Liver (tissue), 9 donors: ENCODE data around the gene PDLIM5. TPM values are rescaled to one million over a fixed set of nuclear protein-coding genes. Genes with fewer than 3 reads are reported as not detected.

Source experiments
- DNase-seq: peaks from one replicate; pipeline ENCODE4 v3.0.0-alpha.2; 2017; ENCODE audit warnings: low spot score
- H3K27ac ChIP-seq, 2 donors: one replicate each; pipeline ENCODE4 v1.7.0; 2013; ENCODE audit warnings: inconsistent platforms in 2 of 2, low read length in 2 of 2, control low read depth in 1 of 2, low read depth in 1 of 2, mild to moderate bottlenecking in 1 of 2
- H3K27me3 ChIP-seq, 4 donors: one replicate each; pipeline versions ENCODE4 v1.6.1 to v1.7.0; 2013; ENCODE audit warnings: low read length in 3 of 4, inconsistent platforms in 1 of 4, mild to moderate bottlenecking in 1 of 4, moderate library complexity in 1 of 4; ENCODE audit not compliant: control insufficient read depth in 4 of 4, insufficient read depth in 4 of 4
- H3K36me3 ChIP-seq, 4 donors: one replicate each; pipeline versions ENCODE4 v1.6.1 to v1.7.0; 2013; ENCODE audit warnings: low read length in 3 of 4, mild to moderate bottlenecking in 3 of 4, low read depth in 1 of 4, moderate library complexity in 1 of 4; ENCODE audit not compliant: control insufficient read depth in 4 of 4, insufficient read depth in 3 of 4
- H3K4me1 ChIP-seq, 4 donors: one replicate each; pipeline versions ENCODE4 v1.6.1 to v1.7.0; 2013; ENCODE audit warnings: low read length in 3 of 4, mild to moderate bottlenecking in 3 of 4, moderate library complexity in 1 of 4; ENCODE audit not compliant: control insufficient read depth in 4 of 4, insufficient read depth in 4 of 4
- H3K4me3 ChIP-seq, 3 donors: one replicate each; pipeline versions ENCODE4 v1.6.1 to v1.7.0; 2013; ENCODE audit warnings: low read length in 3 of 3, control low read depth in 1 of 3, low read depth in 1 of 3, mild to moderate bottlenecking in 1 of 3
- H3K9ac ChIP-seq, 2 donors: one replicate each; pipeline ENCODE4 v1.7.0; 2013; ENCODE audit warnings: low read length in 2 of 2, mild to moderate bottlenecking in 2 of 2, moderate library complexity in 2 of 2, control low read depth in 1 of 2, low read depth in 1 of 2
- H3K9me3 ChIP-seq, 4 donors: one replicate each; pipeline versions ENCODE4 v1.6.1 to v1.7.0; 2013; ENCODE audit warnings: low read length in 3 of 4; ENCODE audit not compliant: control insufficient read depth in 4 of 4
- ATF3 ChIP-seq: IDR thresholded peaks from 2 replicates; pipeline ENCODE4 v1.6.1; 2016; ENCODE audit warnings: antibody characterized with exemption
- CTCF ChIP-seq: fragments of 150-350 bp; IDR thresholded peaks from 2 replicates; pipeline ENCODE4 v1.5.1; 2017; ENCODE audit warnings: improper control_type of control experiment, low read depth, low read length; ENCODE audit not compliant: missing input control
- EGR1 ChIP-seq, 2 donors: IDR thresholded peaks; 2 replicates each; pipeline ENCODE4 v1.6.1; 2016 to 2018; ENCODE audit warnings: antibody characterized with exemption in 2 of 2, low read depth in 2 of 2
- FOXA1 ChIP-seq: IDR thresholded peaks from 2 replicates; pipeline ENCODE4 v1.6.1; 2016; ENCODE audit warnings: antibody characterized with exemption
- FOXA2 ChIP-seq: IDR thresholded peaks from 2 replicates; pipeline ENCODE4 v1.6.1; 2016; ENCODE audit warnings: antibody characterized with exemption
- HNF4A ChIP-seq, 2 donors: conservative IDR thresholded peaks; 2 replicates each; pipeline ENCODE4 v1.6.1; 2016; ENCODE audit warnings: antibody characterized with exemption in 2 of 2, mild to moderate bottlenecking in 2 of 2
- JUND ChIP-seq, 2 donors: IDR thresholded peaks; 2 replicates each; pipeline ENCODE4 v1.6.1; 2016; ENCODE audit warnings: antibody characterized with exemption in 2 of 2
- NR2F2 ChIP-seq: IDR thresholded peaks from 2 replicates; pipeline ENCODE4 v1.6.1; 2016; ENCODE audit warnings: antibody characterized with exemption
- RAD21 ChIP-seq, 2 donors: IDR thresholded peaks; 2 replicates each; pipeline ENCODE4 v1.6.1; 2016; ENCODE audit warnings: antibody characterized with exemption in 2 of 2, mild to moderate bottlenecking in 2 of 2
- SP1 ChIP-seq: IDR thresholded peaks from 2 replicates; pipeline ENCODE4 v1.6.1; 2018; ENCODE audit warnings: antibody characterized with exemption, mild to moderate bottlenecking
- YY1 ChIP-seq: IDR thresholded peaks from 2 replicates; pipeline ENCODE4 v1.6.1; 2016; ENCODE audit warnings: antibody characterized with exemption, mild to moderate bottlenecking
- ZBTB33 ChIP-seq: IDR thresholded peaks from 2 replicates; pipeline ENCODE4 v1.6.1; 2016; ENCODE audit warnings: antibody characterized with exemption
- WGBS: extraction: QIAGEN DNeasy Blood & Tissue Kit; methylation state at CpG from one replicate; pipeline ENCODE4 v1.1.7; 2013; 5-methylcytosine and 5-hydroxymethylcytosine counted together
- polyA plus RNA-seq, 2 donors: library from polyadenylated mRNA; stranded (reverse) in 1 of 2; unstranded in 1 of 2; fragments of 200-250 nt in 1 of 2; fragments of >200 nt in 1 of 2; fragmentation: Nextera tagmentation in 1 of 2; extraction: Ambion mirVana in 1 of 2; gene quantifications; one replicate each; pipeline versions ENCODE4 v1.2.1 to v1.2.3, GENCODE V29; 2013 to 2015
- total RNA-seq, 2 donors: library from RNA; depleted of rRNA; stranded (reverse); fragments of >200 nt; gene quantifications; one replicate each; pipeline ENCODE4 v1.2.3, GENCODE V29; 2014
- TF ChIP-seq, protein P1 (sequence below): IDR thresholded peaks from 2 replicates; pipeline ENCODE4 v1.6.1; 2016; ENCODE audit warnings: antibody characterized with exemption, mild to moderate bottlenecking
- donor health status: healthy.
- donor health status: healthy.
- donor health status: healthy.
- donor health status: healthy.
- donor health status: healthy.

The PDLIM5 gene
- total and polyA plus RNA-seq, 4 donors, result 19.1 to 114 (median 67.8) TPM

DNA sequence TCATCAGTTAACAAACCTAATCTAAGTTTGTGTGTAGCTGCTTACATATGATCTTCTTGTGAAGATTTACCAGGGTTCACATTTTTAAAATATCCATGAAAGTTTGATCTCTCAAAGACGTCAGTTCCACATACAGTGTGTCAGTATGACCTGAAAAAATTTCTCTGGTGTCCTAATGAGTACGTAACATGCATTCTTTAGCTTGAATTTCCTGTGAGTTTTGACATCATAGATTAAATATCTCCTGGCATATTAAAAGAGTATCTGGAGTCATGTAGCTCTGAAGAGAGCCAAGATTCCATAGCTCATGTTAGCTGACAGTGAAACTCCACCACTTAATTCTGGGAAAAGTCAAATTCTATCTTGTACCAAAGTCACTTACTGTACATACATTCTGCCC lies 43.9 kb upstream of the PDLIM5 start:
- H3K27ac ChIP-seq, result no peak overlapping the region

GRCh38 chr4:94408549-94409374 lies 43.0 kb upstream of the PDLIM5 start:
- DNase-seq, result no peak
- no peaks in the 10 kb centered on the region for H3K9me3 ChIP-seq
- 86% methylated on average over 5 of the region's 5 CpGs for WGBS
- H3K36me3 ChIP-seq, result no peaks in the 10 kb centered on the region
- H3K27ac ChIP-seq, result no peak overlapping the region
- no peak overlapping the region for H3K9ac ChIP-seq
- no peak overlapping the region for H3K4me3 ChIP-seq
- H3K4me1 ChIP-seq, result peaks cover 3 to 33% (median 17%) of the 10 kb centered on the region in 4 donors
- no peaks in the 10 kb centered on the region for H3K27me3 ChIP-seq
- TF ChIP-seq YY1 (no peak), CTCF (no peak), HNF4A (conservative IDR thresholded peaks at IDR 0.05) (no peak), ZBTB33 (no peak), ATF3 (no peak), FOXA1 (no peak), SP1 (no peak), RAD21 (IDR thresholded peaks at IDR 0.05) (no peak), JUND (IDR thresholded peaks at IDR 0.05) (no peak), FOXA2 (no peak)
- TF ChIP-seq, protein P1, sequence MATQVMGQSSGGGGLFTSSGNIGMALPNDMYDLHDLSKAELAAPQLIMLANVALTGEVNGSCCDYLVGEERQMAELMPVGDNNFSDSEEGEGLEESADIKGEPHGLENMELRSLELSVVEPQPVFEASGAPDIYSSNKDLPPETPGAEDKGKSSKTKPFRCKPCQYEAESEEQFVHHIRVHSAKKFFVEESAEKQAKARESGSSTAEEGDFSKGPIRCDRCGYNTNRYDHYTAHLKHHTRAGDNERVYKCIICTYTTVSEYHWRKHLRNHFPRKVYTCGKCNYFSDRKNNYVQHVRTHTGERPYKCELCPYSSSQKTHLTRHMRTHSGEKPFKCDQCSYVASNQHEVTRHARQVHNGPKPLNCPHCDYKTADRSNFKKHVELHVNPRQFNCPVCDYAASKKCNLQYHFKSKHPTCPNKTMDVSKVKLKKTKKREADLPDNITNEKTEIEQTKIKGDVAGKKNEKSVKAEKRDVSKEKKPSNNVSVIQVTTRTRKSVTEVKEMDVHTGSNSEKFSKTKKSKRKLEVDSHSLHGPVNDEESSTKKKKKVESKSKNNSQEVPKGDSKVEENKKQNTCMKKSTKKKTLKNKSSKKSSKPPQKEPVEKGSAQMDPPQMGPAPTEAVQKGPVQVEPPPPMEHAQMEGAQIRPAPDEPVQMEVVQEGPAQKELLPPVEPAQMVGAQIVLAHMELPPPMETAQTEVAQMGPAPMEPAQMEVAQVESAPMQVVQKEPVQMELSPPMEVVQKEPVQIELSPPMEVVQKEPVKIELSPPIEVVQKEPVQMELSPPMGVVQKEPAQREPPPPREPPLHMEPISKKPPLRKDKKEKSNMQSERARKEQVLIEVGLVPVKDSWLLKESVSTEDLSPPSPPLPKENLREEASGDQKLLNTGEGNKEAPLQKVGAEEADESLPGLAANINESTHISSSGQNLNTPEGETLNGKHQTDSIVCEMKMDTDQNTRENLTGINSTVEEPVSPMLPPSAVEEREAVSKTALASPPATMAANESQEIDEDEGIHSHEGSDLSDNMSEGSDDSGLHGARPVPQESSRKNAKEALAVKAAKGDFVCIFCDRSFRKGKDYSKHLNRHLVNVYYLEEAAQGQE, result no peak

More for the DNA sequence above, 43.9 kb upstream of the PDLIM5 start:
- Histone ChIP-seq H3K36me3 (no peaks in the 10 kb centered on the region), H3K9me3 (no peaks in the 10 kb centered on the region), H3K9ac (no peak overlapping the region), H3K4me1 (peaks cover 0 to 24% (median 13%) of the 10 kb centered on the region in 4 donors), H3K4me3 (no peak overlapping the region), H3K27me3 (no peaks in the 10 kb centered on the region)
- WGBS, result 88% methylated on average over 2 of the region's 2 CpGs
- no peak for DNase-seq
- no peak for TF ChIP-seq NR2F2
- TF ChIP-seq JUND (IDR thresholded peaks at IDR 0.05), result no peak
- TF ChIP-seq CTCF, result no peak
- TF ChIP-seq ZBTB33, result no peak
- TF ChIP-seq EGR1 (IDR thresholded peaks at IDR 0.05; ENCODE audit: low read depth in 2 of 2), result no peak
